Sigmoid colon (tissue), 4 donors: Measurements from ENCODE around the gene NR1D2.
A peak's percentile ranks its signal among the peaks of the same experiment; 100 is the strongest.

Source experiments
- EP300 ChIP-seq, 4 donors: sonication (generic); formaldehyde crosslinking; IDR thresholded peaks; one replicate each; pipeline ENCODE4 v1.6.1; 2017; ENCODE audit warnings: antibody characterized with exemption in 4 of 4
- POLR2A ChIP-seq, 2 donors: fragments of 450-650 bp; IDR thresholded peaks; one replicate each; pipeline ENCODE4 v1.6.1; 2016; ENCODE audit warnings: antibody characterized with exemption in 2 of 2, mild to moderate bottlenecking in 2 of 2, moderate library complexity in 2 of 2
- POLR2AphosphoS5 ChIP-seq, 4 donors: sonication (generic); formaldehyde crosslinking; IDR thresholded peaks; one replicate each; pipeline ENCODE4 v1.6.1; 2017; ENCODE audit warnings: antibody characterized with exemption in 4 of 4
- TF ChIP-seq, protein P1 (sequence below), 4 experiments: fragments of 450-650 bp in 3 of 4; fragments of 200-600 bp in 1 of 4; IDR thresholded peaks; one replicate each; pipeline ENCODE4 v1.5.1; 2016 to 2019; ENCODE audit warnings: antibody characterized with exemption in 4 of 4, mild to moderate bottlenecking in 3 of 4, moderate library complexity in 2 of 4

DNA sequence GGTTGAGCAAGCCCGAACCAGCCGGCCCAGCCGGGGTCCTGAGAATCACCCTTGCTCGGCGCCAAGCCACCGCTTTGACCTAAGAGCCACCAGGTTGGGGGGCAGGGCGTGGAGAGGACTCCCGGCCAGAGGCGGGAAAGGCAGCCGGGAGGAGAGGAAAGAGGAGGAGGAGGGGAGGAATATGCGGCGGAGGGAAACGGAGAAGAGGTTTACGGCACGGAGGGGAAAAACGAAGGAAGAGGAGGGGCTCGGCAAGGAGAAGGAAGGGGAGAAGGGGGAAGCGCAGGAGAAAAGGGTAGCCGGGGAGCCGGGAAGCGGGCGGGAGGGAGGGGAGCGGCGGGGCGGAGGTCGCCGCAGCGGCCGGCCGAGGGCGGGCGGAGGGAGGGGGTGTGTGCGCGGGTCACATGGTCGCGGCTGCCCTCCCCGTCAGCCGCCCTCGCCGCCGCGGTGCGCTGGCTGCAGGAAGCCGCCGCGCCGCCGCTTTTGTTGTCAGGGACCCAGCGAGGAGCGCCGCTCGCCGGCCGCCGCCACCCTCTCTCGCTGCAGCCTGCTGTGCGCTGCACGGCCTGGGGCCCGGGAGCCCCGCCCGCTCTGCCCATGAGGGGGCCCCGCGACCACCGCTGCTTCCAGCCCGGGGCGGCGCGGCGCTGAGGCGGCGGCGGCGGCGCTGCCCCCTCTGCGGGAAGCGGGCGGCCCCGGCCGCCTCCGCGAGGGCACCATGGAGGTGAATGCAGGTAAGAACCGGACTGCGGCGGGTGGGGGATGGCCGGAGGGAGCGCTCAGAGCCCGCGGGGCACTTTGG, at the start of gene NR1D2:
- TF ChIP-seq, protein P1, sequence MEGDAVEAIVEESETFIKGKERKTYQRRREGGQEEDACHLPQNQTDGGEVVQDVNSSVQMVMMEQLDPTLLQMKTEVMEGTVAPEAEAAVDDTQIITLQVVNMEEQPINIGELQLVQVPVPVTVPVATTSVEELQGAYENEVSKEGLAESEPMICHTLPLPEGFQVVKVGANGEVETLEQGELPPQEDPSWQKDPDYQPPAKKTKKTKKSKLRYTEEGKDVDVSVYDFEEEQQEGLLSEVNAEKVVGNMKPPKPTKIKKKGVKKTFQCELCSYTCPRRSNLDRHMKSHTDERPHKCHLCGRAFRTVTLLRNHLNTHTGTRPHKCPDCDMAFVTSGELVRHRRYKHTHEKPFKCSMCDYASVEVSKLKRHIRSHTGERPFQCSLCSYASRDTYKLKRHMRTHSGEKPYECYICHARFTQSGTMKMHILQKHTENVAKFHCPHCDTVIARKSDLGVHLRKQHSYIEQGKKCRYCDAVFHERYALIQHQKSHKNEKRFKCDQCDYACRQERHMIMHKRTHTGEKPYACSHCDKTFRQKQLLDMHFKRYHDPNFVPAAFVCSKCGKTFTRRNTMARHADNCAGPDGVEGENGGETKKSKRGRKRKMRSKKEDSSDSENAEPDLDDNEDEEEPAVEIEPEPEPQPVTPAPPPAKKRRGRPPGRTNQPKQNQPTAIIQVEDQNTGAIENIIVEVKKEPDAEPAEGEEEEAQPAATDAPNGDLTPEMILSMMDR (IDR thresholded peaks at IDR 0.05), result no peak
- no peak for TF ChIP-seq POLR2A (IDR thresholded peaks at IDR 0.05)
- TF ChIP-seq POLR2AphosphoS5 (IDR thresholded peaks at IDR 0.05), result peak; percentile 65 to 92 (median 84)
- TF ChIP-seq EP300 (IDR thresholded peaks at IDR 0.05), result no peak
